Measurements from ENCODE around the gene TMPRSS6.

Gene TMPRSS6

GRCh38 chr22:37069719-37070118, 39.8 kb downstream of the TMPRSS6 start:
- no peak overlapping the region for H3K4me3 ChIP-seq (ENCODE audit: low read depth, low read length)

- no peak overlapping the region for H3K4me3 ChIP-seq (ENCODE audit: low read depth, low read length)
These were observed 40.2 kb downstream of the TMPRSS6 start for GRCh38 chr22:37069319-37069718.

GRCh38 chr22:37068859-37069258, 40.7 kb downstream of the TMPRSS6 start:
- H3K4me3 ChIP-seq (ENCODE audit: low read depth, low read length) = peak overlapping the region; percentile 13

GRCh38 chr22:37067428-37067827, 42.1 kb downstream of the TMPRSS6 start:
- no peak overlapping the region for H3K4me3 ChIP-seq (ENCODE audit: low read depth, low read length)

GRCh38 chr22:37065961-37066360, 43.6 kb downstream of the TMPRSS6 start:
- H3K4me3 ChIP-seq (ENCODE audit: low read depth, low read length) = no peak overlapping the region

- no peak overlapping the region for H3K4me3 ChIP-seq (ENCODE audit: low read depth, low read length)
These were observed 44.3 kb downstream of the TMPRSS6 start for GRCh38 chr22:37065180-37065579.

- H3K4me3 ChIP-seq (ENCODE audit: low read depth, low read length) = no peak overlapping the region
These were observed 45.0 kb downstream of the TMPRSS6 start for GRCh38 chr22:37064553-37064952.

GRCh38 chr22:37063431-37064420, 45.8 kb downstream of the TMPRSS6 start:
- no peak overlapping the region for H3K4me3 ChIP-seq (ENCODE audit: low read depth, low read length)

- no peak overlapping the region for H3K4me3 ChIP-seq (ENCODE audit: low read depth, low read length)
These were observed 46.7 kb downstream of the TMPRSS6 start for GRCh38 chr22:37062702-37063381.

GRCh38 chr22:37062376-37062675, 47.2 kb downstream of the TMPRSS6 start:
- H3K4me3 ChIP-seq (ENCODE audit: low read depth, low read length) = no peak overlapping the region

- H3K4me3 ChIP-seq (ENCODE audit: low read depth, low read length) = no peak overlapping the region
These were observed 47.7 kb downstream of the TMPRSS6 start for GRCh38 chr22:37061611-37062375.

- H3K4me3 ChIP-seq (ENCODE audit: low read depth, low read length) = no peak overlapping the region
These were observed 48.5 kb downstream of the TMPRSS6 start for GRCh38 chr22:37060801-37061610.

GRCh38 chr22:37059876-37060449, 49.5 kb downstream of the TMPRSS6 start:
- H3K4me3 ChIP-seq (ENCODE audit: low read depth, low read length) = no peak overlapping the region

- H3K4me3 ChIP-seq (ENCODE audit: low read depth, low read length) = no peak overlapping the region
These were observed 50.4 kb downstream of the TMPRSS6 start for GRCh38 chr22:37058917-37059701.

GRCh38 chr22:37057796-37058510, 51.6 kb downstream of the TMPRSS6 start:
- no peak overlapping the region for H3K4me3 ChIP-seq (ENCODE audit: low read depth, low read length)

GRCh38 chr22:37057226-37057625, 52.3 kb downstream of the TMPRSS6 start:
- H3K4me3 ChIP-seq (ENCODE audit: low read depth, low read length) = no peak overlapping the region

GRCh38 chr22:37056246-37056645, 53.3 kb downstream of the TMPRSS6 start:
- H3K4me3 ChIP-seq (ENCODE audit: low read depth, low read length) = no peak overlapping the region

- no peak overlapping the region for H3K4me3 ChIP-seq (ENCODE audit: low read depth, low read length)
These were observed 54.7 kb downstream of the TMPRSS6 start for GRCh38 chr22:37054600-37055365.

All from iPS-11a (cell line).